IPS-20b (cell line): ENCODE measurements around the gene ZNF627.
"Not testable (repeated sequence)": the region's sequence is repeated elsewhere in the genome, so short reads cannot be mapped to it uniquely, and the experiment has no call there.

ENCODE experiments used
- H3K27ac ChIP-seq: one replicate; pipeline ENCODE4 v1.5.1; 2013; ENCODE audit warnings: low read length
- H3K27me3 ChIP-seq: 2 replicates; pipeline ENCODE4 v1.6.1; 2013; ENCODE audit warnings: mild to moderate bottlenecking, low read length, inconsistent platforms; ENCODE audit not compliant: insufficient read depth
- H3K36me3 ChIP-seq: 2 replicates; pipeline ENCODE4 v1.6.1; 2013; ENCODE audit warnings: low read depth, mild to moderate bottlenecking, inconsistent platforms, low read length, moderate library complexity; ENCODE audit not compliant: insufficient read depth
- H3K4me1 ChIP-seq: 2 replicates; pipeline ENCODE4 v1.6.1; 2013; ENCODE audit warnings: mild to moderate bottlenecking, control low read depth, inconsistent platforms, low read length, moderate library complexity; ENCODE audit not compliant: insufficient read depth
- H3K4me3 ChIP-seq: 2 replicates; pipeline ENCODE4 v1.5.1; 2013; ENCODE audit warnings: mild to moderate bottlenecking, low read length, inconsistent platforms
- H3K9ac ChIP-seq: 2 replicates; pipeline ENCODE4 v1.6.1; 2013; ENCODE audit warnings: low read depth, mild to moderate bottlenecking, inconsistent platforms, low read length, moderate library complexity
- H3K9me3 ChIP-seq: 2 replicates; pipeline ENCODE4 v1.6.1; 2013; ENCODE audit warnings: mild to moderate bottlenecking, low read depth, low read length, inconsistent platforms; ENCODE audit not compliant: insufficient read depth

ZNF627 gene

DNA sequence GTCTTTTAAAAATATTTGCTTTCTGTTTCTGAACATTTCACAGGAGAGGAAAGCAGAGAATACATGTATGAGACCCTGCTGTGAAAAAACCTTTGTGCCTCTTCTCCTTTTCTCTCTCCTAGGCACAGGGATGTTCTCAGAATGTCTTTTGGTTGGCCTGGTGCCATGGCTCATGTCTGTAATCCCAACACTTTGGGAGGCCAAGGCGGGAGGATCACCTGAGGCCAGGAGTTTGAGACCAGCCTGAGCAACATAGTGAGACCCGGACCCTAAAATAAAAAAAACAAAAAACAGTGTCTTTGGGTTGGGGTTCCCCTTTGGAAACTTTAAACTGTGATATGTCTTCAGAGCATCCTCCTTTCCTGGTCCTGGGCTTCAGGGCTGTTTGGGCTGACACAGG is 1.5 kb downstream of the ZNF627 start:
- Histone ChIP-seq H3K27ac (no peak overlapping the region), H3K4me3 (peak overlapping the region; percentile 99), H3K36me3 (peaks cover 20% of the 10 kb centered on the region), H3K9ac (no peak overlapping the region; the same call in 1 of the 2 replicates), H3K9me3 (no peaks in the 10 kb centered on the region; the same call in 1 of the 2 replicates), H3K4me1 (peaks cover 9% of the 10 kb centered on the region; the same call in 1 of the 2 replicates), H3K27me3 (no peaks in the 10 kb centered on the region)

DNA sequence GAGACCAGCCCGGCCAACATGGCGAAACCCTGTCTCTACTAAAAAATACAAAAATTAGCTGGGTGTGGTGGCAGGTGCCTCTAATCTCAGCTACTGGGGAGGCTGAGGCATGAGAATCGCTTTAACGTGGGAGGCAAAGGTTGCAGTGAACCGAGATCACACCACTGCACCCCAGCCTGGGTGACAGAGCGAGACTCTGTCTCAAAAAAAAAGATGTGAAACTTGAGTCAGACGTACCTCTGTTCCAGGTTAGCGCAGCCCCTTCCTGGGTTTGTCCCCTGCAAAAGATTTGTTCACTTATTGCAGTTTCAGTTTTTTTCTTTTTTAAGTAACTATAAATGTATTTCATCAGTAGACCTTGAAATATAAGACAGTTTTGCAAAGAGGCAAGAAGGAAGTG is 2.4 kb downstream of the ZNF627 start:
- H3K9me3 ChIP-seq, H3K4me1 ChIP-seq, H3K27me3 ChIP-seq, H3K4me3 ChIP-seq, H3K27ac ChIP-seq, H3K9ac ChIP-seq: not testable (repeated sequence)
- peaks cover 29% of the 10 kb centered on the region for H3K36me3 ChIP-seq

- H3K36me3 ChIP-seq, result peaks cover 45% of the 10 kb centered on the region
- H3K9me3 ChIP-seq, result peaks cover 27% of the 10 kb centered on the region
- no peak overlapping the region for H3K27ac ChIP-seq
- no peaks in the 10 kb centered on the region for H3K27me3 ChIP-seq
- H3K9ac ChIP-seq, result no peak overlapping the region
- peaks cover 10% of the 10 kb centered on the region; the same call in 1 of the 2 replicates for H3K4me1 ChIP-seq
- H3K4me3 ChIP-seq, result no peak overlapping the region
Observed at GRCh38 chr19:11606484-11606883, 9.2 kb downstream of the ZNF627 start.

GRCh38 chr19:11611730-11612129 is 14.4 kb downstream of the ZNF627 start:
- Histone ChIP-seq H3K9me3 (peaks cover 22% of the 10 kb centered on the region), H3K27me3 (no peaks in the 10 kb centered on the region), H3K4me1 (peaks cover 3% of the 10 kb centered on the region; the same call in 1 of the 2 replicates), H3K36me3 (peaks cover 45% of the 10 kb centered on the region), H3K4me3 (no peak overlapping the region), H3K9ac (no peak overlapping the region), H3K27ac (no peak overlapping the region)

- H3K27ac ChIP-seq, result no peak overlapping the region
- H3K36me3 ChIP-seq, result peaks cover 46% of the 10 kb centered on the region
- peaks cover 34% of the 10 kb centered on the region for H3K9me3 ChIP-seq
Observed at GRCh38 chr19:11612816-11613511, 15.7 kb downstream of the ZNF627 start.

GRCh38 chr19:11617180-11618062 is 20.1 kb downstream of the ZNF627 start:
- Histone ChIP-seq H3K27ac (no peak overlapping the region), H3K36me3 (peaks cover 78% of the 10 kb centered on the region), H3K9ac (no peak overlapping the region), H3K27me3 (no peaks in the 10 kb centered on the region), H3K9me3 (peaks cover 43% of the 10 kb centered on the region), H3K4me1 (no peaks in the 10 kb centered on the region), H3K4me3 (peak overlapping the region; percentile 8; the same call in 1 of the 2 replicates)

More at GRCh38 chr19:11612816-11613511, 15.7 kb downstream of the ZNF627 start:
- no peaks in the 10 kb centered on the region for H3K27me3 ChIP-seq
- no peak overlapping the region for H3K9ac ChIP-seq
- no peak overlapping the region for H3K4me3 ChIP-seq
- H3K4me1 ChIP-seq, result peaks cover 3% of the 10 kb centered on the region; the same call in 1 of the 2 replicates

GRCh38 chr19:11620553-11620952 is 23.3 kb downstream of the ZNF627 start:
- Histone ChIP-seq H3K4me1 (peaks cover 4% of the 10 kb centered on the region; the same call in 1 of the 2 replicates), H3K36me3 (peaks cover 55% of the 10 kb centered on the region), H3K27ac (no peak overlapping the region), H3K9me3 (peaks cover 31% of the 10 kb centered on the region), H3K9ac (no peak overlapping the region), H3K27me3 (peaks cover 8% of the 10 kb centered on the region; the same call in 1 of the 2 replicates), H3K4me3 (no peak overlapping the region)

DNA sequence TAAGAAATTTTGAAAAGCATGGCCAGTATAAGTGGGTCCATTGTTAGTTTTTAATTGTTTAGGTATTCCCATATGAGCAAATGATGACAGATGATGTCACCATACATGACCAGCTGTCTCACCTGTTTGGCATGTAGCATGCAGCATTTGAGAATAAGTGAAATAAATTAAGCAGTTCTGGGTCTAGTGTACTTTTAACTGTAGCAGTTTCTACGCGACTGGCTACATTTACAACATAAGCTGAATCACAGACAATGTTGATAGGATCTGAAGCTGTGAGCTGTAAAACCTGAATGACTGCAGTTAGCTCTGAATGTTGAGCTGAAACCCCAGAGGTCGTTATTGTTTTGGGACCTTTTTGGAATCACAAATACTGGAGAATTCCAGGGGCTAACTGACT is 25.1 kb downstream of the ZNF627 start:
- H3K36me3 ChIP-seq, result peaks cover 38% of the 10 kb centered on the region
- not testable (repeated sequence) for H3K4me3 ChIP-seq, H3K27ac ChIP-seq, H3K9ac ChIP-seq, H3K27me3 ChIP-seq, H3K4me1 ChIP-seq
- H3K9me3 ChIP-seq, result peaks cover 16% of the 10 kb centered on the region

DNA sequence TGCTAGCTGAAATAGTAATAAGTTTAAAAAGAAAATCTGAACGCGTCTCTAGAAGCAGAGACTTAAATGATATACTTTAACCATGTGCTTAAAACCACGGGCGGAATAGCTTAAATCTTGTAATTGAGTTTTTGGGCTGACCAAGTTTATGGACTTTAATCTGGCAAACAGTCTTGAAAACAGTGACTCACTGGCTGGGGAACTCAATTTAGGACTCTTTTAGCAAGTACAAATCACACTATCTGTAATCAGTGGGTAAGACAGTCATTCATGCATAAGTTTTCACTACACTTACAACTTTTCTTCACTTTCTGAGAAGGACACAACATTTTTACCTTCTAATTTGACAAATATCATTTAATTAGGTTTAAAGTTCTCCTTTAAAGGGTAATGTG is 26.8 kb downstream of the ZNF627 start:
- no peak overlapping the region for H3K27ac ChIP-seq
- peak overlapping the region; percentile 65 for H3K4me3 ChIP-seq
- peak overlapping the region; percentile 39; the same call in 1 of the 2 replicates for H3K9ac ChIP-seq

DNA sequence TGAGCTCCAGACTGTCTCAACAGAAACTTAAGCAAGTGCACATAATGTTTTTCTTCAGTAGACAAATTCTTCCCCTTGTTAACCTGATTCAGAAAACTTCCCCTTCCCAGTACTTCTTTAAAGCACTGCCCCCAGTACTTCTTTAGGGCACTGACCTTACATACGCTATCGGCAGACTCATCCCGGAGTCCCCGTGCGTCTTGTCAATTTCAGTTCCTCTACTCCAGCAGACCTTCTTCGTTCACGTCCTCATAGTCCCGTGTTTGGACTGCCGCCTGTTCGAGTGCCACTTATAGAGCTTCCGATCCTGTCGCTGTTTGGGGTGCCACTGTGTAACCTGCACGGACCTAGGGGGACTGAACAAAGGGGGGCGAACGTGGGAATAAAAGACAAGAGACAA is 29.0 kb downstream of the ZNF627 start:
- Histone ChIP-seq H3K36me3 (no peaks in the 10 kb centered on the region), H3K9me3 (no peaks in the 10 kb centered on the region), H3K9ac (no peak overlapping the region), H3K27ac (no peak overlapping the region), H3K4me1 (peaks cover 4% of the 10 kb centered on the region; the same call in 1 of the 2 replicates), H3K27me3 (peaks cover 8% of the 10 kb centered on the region; the same call in 1 of the 2 replicates), H3K4me3 (no peak overlapping the region)

More for the DNA sequence above, 26.8 kb downstream of the ZNF627 start:
- Histone ChIP-seq H3K27me3 (peaks cover 8% of the 10 kb centered on the region; the same call in 1 of the 2 replicates), H3K9me3 (no peaks in the 10 kb centered on the region), H3K36me3 (peaks cover 21% of the 10 kb centered on the region), H3K4me1 (peaks cover 4% of the 10 kb centered on the region; the same call in 1 of the 2 replicates)

DNA sequence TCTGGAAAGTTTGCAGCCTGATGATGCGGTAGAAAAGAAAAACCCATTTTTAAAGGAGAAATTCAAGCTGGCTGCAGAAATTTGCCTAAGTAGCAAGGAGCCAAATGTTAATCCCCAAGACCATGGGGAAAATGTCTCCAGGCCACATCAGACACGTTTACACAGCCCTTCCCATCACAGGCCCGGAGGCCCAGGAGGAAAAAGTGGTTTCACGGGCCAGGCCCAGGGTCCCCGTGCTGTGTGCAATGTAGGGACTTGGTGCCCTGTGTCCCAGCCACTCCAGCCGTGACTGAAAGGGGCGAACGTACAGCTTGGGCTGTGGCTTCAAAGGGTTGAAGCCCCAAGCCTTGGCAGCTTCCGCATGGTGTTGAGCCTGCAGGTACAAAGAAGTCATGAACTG is 35.9 kb downstream of the ZNF627 start:
- Histone ChIP-seq H3K9ac (no peak overlapping the region), H3K27ac (no peak overlapping the region), H3K36me3 (no peaks in the 10 kb centered on the region), H3K4me3 (no peak overlapping the region), H3K4me1 (no peaks in the 10 kb centered on the region), H3K27me3 (no peaks in the 10 kb centered on the region), H3K9me3 (no peaks in the 10 kb centered on the region)
